CD4-positive, alpha-beta T cell treated with Interleukin-4 for 1 hour (primary cell): ENCODE data around the gene OSBPL8.

Source experiments
- DNase-seq, 2 donors: peaks; one replicate each; pipeline ENCODE4 v3.0.0-alpha.2; 2020 to 2022

The OSBPL8 gene

DNA sequence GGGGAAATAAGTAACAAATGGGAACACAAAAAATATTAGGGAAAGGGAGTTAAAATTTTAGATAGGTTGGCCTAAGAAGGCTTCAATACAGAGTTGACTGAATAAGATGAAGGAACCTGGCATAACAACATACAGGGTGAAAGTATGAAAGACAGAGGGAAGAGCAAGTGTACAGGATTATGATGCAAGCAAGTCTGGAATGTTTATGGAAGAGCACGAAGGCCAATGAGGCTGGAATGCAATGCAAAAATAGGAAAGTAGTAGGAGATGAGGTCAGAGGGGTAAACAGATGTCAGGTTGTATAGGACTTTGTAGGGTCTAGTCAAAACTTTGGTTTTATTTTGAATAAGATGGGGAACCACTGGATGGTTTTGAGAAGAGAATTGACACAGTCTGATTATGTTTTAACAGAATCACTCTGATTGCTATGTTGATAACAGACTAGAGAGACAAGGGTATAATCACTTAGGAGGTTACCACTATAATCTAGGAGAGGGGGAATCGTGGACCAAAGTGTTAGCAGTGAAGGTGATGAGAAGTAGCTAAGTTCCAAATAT is 96.8 kb downstream of the OSBPL8 start:
- DNase-seq = no peak

DNA sequence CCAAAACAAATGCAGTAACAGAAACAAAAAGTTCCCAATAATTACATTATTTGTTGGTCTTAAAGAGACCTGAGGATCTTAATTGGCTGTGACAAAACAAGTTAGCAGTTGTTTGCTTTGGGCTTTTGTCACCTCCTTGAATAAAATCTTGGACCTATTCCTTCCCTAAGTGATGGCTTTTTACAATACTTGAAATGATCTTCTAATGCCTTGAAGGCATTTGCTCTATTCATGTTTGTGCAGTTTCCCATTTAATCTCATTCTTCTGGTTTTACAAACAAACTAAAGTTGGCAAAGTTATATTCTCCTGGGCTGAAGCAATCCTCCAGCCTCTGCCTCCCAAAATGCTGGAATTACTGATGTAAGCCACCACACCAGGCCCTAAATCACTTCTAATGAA is 98.8 kb downstream of the OSBPL8 start:
- DNase-seq = no peak

GRCh38 chr12:76457818-76458217 is 101.8 kb downstream of the OSBPL8 start:
- DNase-seq = no peak

- DNase-seq = peak in 1 of 2 donors; percentile 51
These were observed 102.6 kb downstream of the OSBPL8 start for GRCh38 chr12:76457010-76457409.

GRCh38 chr12:76455582-76456345 is 103.8 kb downstream of the OSBPL8 start:
- peak; percentile 16 to 67 for DNase-seq

- DNase-seq = no peak
These were observed 108.0 kb downstream of the OSBPL8 start for GRCh38 chr12:76451528-76451927.

DNA sequence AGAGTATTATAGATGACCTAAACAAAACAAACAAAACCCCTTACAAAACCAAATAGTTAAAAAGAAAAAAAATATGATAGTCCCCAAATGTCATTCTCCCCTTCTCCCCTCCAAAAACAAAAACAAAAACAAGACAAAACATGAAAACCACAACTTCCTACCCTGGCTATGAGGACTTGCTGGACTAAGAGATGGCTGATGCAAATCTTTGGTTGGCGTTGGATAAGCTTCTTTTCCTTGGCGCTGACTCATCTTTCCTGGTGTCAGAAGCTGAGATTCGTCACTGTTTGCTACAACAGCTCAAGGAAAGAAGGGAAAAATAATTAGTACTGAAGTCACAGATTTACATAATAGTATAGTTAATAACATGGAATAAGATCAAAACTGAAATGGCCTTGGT is 108.9 kb downstream of the OSBPL8 start:
- peak in 1 of 2 donors; percentile 18 for DNase-seq

DNA sequence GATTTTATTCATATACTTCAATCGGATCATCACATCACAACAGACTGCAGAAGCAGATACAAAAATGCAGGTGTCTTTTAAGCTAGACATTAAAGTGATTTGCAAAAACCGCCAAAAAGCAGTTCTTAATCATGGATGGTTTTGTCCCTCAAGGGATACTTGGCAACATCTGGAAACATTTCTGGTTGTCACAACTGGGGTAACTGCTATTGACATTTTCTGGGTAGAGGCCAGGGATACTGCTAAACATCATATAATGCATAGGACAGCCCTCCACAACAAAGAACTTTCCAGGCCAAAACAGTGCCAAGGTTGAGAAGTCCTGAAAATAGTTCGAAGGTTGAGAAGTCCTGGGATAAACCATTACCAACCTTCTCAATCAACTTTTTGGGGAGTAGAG is 109.6 kb downstream of the OSBPL8 start:
- no peak for DNase-seq

- DNase-seq = no peak
These were observed 110.0 kb downstream of the OSBPL8 start for GRCh38 chr12:76449583-76449982.

DNA sequence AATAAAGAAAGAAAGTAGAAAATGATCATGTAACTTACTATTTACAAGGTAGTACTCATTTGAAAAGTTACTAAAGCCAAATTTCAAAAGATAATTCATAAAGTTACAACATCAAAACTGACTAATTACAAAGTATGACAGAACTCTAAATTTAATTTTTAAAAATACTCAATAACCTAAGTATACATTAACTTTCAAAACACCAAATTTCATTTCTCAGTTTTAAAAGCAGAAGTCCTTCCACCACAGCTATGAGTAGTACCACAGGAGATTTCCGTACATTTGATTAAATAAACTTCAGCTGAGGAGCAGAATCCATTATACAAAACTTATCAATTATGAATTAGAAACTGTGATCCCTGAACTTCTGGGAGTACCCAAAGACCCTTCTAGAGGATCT is 110.6 kb downstream of the OSBPL8 start:
- no peak for DNase-seq

DNA sequence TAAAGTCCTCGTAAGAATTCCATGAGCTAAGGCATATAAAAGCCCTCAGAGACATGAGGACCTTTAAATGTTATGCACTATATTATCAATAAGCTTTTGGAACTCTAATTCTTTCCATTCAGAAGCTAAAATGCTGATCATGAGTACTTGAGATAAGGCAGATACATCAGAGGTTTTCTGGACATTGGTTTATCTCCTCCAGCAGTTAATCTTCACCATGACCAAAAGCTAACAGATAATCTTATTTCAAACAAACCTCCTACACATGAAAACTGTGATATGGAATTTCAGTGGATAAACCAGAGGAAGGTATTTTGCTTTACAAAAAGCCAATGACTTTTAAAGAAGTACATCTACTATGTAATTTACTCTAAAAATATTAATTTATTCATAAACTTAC is 113.5 kb downstream of the OSBPL8 start:
- DNase-seq = no peak

DNA sequence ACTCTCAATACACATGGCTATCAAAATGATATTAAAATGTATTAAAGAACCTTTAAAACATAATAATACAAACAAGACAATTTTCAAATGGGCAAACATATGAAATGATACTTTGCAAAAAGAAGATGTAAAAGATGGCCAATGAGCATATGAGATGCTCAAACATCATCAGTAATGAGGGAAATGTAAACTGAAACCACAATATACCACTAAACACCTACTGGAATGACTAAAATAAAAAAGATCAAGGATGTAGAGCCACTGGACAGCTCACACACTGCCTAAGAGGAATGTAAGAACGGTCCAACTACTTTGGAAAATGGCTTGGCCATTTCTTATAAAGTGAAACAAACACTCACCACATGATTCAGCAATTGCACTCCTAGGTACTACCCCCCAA is 114.1 kb downstream of the OSBPL8 start:
- DNase-seq = no peak

- DNase-seq = no peak
These were observed 115.1 kb downstream of the OSBPL8 start for GRCh38 chr12:76444408-76444984.

- DNase-seq = no peak
These were observed 118.6 kb downstream of the OSBPL8 start for GRCh38 chr12:76441016-76441415.

DNA sequence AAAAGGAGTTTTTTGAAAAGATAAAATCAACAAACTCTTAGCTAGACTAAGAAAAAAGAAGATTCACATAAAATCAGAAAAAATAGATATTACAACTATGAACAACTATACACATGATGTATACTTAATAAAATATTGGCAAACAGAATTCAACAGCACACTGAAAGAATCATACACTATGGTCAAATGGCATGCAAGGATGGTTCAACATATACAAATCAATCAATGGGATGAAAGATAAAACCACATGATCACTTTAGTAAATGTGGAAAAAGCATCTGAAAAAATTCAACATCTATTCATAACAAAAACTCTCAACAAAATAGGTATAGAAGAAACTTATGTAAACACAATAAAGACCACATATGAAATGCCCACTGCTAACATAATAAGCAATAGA is 126.8 kb downstream of the OSBPL8 start:
- no peak for DNase-seq

DNA sequence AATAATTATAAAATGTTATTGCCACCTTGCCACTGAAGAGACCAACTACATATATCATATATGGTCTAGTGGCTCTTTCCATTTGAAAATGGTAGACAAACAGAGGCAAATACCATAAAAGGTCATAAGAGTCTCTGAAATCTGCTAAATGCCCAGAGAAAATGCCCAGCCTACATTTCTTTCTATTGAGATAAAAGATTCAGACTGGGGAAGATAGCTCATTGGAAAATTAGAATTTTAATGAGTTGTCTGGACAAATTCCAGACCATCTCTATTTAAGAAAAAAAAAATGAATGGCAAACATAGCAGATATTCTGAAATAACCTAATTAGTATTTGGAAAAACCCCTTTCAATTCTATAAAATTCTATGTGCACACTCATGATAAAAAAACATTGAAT is 131.5 kb downstream of the OSBPL8 start:
- DNase-seq = no peak

- no peak for DNase-seq
These were observed 133.4 kb downstream of the OSBPL8 start for GRCh38 chr12:76426160-76426559.

DNA sequence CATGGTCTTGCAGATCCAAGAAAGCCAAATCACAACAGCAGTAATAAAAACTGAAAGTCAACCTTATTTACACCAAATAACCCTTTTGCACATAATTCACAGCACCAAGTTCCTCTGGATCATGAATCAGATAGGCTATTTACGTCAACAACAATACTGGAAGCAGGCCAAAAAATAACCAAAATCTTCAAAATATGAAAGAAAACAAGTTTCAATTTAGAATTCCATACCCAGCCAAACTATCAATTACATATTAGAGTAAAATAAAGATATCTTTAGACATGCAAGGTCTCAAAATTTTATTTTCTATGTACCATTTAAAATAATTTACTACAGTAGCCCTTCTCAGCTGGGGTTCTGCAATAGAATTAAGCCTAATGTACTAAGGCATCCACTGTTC is 134.6 kb downstream of the OSBPL8 start:
- no peak for DNase-seq

- DNase-seq = no peak
These were observed 136.8 kb downstream of the OSBPL8 start for GRCh38 chr12:76422543-76423438.

DNA sequence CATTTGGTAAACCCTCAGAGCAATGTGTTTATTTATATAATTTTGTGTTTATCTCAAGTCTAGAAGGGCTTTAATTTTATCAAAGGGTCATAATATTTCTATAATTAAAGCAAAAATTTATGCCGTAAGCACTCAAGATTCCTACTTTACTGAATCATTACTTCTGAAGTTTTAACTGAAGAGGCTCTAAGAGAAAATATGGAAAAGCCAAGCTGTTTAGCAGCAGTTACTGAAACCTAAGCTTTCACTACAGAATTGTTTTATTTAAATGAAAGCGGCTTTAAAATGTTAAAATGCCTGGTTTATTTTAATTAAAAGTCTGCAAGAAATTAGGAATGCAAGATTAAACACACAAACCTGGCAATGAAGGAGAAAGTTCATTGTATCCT is 137.4 kb downstream of the OSBPL8 start:
- DNase-seq = no peak

DNA sequence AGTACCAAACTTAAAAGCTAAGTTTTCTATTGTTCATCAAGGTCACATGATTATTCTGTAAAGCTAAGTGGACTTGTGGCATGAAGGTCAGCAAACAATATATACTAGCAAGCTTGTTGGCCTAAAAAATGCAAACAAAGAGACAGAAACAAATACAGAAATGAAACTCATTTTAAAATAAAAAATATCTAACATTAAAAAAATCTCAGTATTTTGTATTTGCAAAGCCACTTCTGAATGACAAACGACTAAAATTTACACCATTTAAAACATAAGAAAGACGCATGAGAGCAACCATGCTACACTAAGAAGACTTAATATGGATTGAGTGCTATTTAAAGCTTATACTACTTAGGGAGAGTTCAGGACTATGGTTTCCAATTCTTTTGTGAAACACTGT is 138.5 kb downstream of the OSBPL8 start:
- no peak for DNase-seq

GRCh38 chr12:76420222-76420621 is 139.3 kb downstream of the OSBPL8 start:
- no peak for DNase-seq

GRCh38 chr12:76417116-76417515 is 142.5 kb downstream of the OSBPL8 start:
- peak in 1 of 2 donors; percentile 12 for DNase-seq

GRCh38 chr12:76413121-76413520 is 146.4 kb downstream of the OSBPL8 start:
- DNase-seq = no peak
